GM21390 (cell line): ENCODE results near the gene AIF1.
A peak's percentile ranks its signal among the peaks of the same experiment; 100 is the strongest.

Experiments used
- ATAC-seq: cut with Tn5 transposase; IDR thresholded peaks from one replicate; pipeline ENCODE4 v1.9.1; 2021; ENCODE audit not compliant: unreplicated experiment

The AIF1 gene

DNA sequence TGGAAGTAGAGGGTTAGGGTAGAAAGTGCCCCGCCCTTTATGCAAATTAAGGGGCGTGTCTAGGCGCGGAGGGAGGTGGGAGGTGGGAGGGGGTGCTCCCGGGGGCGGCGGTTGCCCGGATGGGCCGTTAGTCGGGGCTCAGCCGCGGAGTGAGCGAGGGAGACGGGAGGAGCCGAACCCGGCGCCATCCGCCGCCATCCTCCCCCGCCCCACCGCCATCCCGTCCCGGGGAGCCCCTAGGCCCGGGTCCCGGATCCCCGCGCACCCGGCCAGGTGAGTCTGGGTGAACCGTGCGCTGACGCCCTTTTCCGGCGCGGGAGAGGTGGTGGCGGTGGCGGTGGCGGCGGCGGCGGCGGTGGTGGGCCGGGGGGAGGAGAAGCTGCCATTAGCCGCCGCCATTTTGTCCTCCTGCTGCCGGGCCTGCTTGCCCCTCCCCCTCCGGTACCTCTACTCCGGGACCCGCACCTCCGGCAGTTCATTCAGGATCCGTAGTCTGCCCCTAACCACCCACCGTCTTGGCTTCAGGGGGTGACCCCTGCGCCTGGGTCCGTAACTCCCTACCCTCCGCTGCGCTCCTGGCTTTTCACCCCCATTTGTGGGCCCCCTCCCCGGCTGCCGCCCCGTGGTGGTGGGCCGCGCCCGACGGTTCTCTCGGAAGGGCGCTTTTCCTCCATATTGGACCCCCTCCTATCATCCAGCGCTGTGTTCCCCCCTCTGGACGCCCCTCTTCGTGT, 5.7 kb downstream of the AIF1 start, which contains the start of gene PRRC2A:
TSS of gene PRRC2A (plus strand) at position 130 of the 734 bp plus-strand sequence. CDS start 2,075 bp downstream, outside the sequence.
- ATAC-seq, result peak; percentile 45

DNA sequence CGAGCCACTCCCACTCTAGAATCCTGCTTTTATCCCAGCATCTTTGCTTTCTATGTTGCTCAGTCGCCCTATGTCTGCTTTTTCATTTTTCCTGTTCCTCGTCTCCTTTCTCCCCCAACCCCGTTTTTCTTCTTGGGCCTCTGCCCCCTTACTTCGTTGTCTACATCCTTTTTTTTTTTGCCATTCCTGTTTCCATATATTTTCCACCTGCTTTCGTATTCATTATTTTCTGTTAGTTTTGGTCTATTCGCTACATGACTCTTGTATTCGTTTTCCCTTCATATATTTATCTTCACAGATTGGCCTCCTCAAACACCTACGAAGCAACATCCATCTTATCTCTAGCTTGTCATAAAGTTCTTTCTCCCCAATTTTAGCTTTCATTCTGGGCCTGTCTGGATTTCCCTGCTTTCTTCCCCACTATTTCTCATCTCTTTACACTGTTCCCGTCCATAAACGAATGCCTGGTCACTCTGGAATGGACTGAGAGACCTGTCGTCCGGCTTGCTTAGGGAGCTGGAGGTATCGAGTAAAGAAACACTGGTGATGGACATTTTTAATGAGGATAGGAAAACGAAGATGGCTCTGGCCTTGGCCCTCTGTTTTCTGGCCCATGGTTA, 6.4 kb downstream of the AIF1 start:
- ATAC-seq, result no peak

DNA sequence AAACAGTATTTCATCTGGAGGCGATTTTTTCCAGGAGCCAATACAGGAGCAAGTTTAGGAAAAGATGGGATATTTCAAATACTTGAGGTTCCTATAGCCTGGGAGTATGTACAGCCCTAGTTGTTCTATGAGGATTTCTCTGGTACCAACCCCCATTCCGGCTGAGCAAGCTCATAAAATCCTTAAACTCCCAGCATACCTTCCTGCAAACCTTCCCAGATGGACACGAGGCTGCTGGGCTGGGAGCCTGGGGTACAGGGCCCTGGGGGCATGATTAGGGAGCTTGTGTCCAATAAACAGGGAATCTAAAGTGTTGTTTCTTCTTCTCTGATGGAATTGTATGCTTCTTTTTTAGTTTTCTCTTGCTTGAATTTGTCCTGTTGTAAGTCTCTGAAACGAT, 7.0 kb downstream of the AIF1 start:
- ATAC-seq, result no peak

DNA sequence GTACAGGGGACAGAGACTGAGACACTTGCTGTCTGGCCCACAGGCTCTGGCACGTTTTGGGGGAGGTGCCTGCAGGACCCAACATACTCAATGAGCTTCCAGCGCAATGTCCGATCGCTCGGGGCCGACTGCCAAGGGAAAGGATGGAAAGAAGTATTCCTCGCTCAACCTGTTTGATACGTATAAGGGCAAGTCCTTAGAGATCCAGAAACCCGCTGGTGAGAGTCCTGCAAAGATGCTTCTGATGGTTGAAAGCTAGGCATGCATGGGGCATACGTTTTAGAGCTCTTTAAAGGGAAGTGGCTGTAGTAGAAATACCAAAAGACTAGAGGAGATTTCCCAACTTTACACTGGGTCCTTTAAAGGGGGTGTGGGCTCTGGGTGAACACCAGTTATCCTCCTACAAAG, 7.7 kb downstream of the AIF1 start:
- no peak for ATAC-seq

DNA sequence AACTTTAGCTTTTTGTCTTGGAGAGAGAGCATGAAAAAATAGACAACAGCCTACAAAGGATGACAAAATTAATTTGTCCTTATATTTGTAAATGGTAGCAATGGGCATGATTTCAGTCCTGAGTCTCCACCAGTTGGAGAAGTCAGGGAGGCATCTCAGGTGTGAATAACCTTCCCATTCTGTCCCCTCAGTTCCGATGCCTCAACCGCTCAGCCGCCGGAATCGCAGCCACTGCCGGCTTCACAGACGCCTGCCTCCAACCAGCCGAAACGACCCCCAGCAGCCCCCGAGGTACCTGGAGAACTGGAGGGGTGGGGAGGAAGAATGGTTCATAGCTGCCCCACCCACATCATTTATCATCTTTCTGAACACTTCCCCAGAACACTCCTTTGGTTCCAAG, 9.0 kb downstream of the AIF1 start:
- ATAC-seq, result no peak

DNA sequence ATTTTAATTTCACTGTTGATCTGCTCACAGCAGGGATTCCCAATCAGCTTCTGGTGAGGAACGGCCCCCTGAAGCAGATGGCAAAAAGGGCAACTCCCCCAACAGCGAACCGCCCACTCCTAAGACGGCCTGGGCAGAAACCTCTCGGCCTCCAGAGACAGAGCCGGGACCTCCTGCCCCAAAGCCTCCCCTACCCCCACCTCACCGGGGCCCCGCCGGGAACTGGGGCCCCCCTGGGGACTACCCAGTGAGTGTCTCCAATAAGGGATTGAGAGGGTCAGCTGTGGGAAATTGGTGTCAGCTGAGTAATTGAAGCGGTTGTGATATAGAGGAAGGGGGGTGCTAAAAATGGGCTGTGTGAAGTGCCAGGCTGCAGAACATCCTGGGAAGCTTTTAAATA, 11.9 kb downstream of the AIF1 start:
- ATAC-seq, result no peak

DNA sequence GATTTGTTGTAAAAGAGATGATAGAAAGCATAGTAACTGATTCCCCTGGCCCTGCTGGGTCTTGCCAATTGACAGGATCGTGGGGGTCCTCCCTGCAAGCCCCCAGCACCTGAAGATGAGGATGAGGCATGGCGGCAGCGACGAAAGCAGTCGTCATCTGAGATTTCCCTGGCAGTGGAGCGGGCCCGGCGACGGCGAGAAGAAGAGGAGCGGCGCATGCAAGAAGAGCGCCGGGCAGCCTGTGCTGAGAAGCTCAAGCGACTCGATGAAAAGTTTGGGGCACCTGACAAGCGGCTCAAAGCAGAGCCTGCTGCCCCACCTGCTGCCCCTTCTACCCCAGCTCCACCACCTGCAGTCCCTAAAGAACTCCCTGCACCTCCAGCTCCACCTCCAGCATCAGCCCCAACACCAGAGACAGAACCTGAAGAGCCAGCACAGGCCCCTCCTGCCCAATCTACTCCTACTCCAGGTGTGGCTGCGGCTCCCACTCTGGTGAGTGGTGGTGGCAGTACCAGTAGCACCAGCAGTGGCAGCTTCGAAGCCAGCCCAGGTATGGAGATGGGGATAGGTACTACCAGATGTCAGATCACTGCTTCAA, 12.8 kb downstream of the AIF1 start:
- no peak for ATAC-seq

DNA sequence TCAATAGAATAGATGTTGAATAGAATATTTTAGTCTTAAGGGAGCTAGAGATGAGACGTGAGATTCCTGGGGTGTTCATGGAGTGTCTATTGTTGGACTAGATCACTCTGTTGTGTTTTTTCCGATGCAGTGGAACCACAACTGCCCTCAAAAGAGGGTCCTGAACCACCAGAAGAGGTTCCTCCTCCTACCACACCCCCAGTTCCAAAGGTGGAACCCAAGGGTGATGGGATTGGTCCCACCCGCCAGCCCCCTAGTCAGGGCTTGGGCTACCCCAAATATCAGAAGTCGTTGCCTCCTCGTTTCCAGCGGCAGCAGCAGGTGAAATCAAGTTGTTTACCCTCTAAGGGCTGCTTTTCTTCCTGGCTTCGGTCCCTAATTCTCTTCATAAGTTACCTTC, 14.0 kb downstream of the AIF1 start:
- no peak for ATAC-seq

DNA sequence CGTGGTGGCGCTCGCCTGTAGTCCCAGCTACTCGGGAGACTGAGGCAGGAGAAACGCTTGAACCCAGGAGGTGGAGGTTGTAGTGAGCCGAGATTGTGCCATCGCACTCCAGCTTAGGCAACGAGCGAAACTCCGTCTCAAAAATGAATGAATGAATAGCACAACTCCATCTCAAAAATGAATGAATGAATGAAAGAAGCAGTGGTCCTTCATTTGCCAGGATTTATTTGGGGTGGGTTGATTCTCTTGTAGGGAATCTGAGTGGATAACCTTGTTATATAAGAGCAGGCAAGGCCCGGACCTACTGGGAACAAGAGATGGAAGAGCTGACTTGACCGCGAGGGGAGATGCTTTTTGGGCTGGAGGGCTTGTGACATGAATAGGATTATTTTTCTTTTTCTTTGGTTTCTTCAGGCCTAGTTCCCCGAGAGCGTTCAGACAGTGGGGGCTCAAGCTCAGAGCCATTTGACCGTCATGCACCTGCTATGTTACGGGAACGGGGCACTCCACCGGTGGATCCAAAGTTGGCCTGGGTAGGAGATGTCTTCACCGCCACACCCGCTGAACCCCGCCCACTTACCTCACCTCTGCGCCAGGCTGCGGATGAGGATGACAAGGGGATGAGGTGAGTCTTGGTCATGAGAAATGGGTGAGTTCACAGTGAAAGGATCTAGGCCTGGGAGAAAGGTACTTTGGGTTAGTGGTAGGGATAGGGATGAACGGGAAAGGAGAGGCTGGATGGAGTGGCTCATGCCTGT, 15.3 kb downstream of the AIF1 start:
- no peak for ATAC-seq

DNA sequence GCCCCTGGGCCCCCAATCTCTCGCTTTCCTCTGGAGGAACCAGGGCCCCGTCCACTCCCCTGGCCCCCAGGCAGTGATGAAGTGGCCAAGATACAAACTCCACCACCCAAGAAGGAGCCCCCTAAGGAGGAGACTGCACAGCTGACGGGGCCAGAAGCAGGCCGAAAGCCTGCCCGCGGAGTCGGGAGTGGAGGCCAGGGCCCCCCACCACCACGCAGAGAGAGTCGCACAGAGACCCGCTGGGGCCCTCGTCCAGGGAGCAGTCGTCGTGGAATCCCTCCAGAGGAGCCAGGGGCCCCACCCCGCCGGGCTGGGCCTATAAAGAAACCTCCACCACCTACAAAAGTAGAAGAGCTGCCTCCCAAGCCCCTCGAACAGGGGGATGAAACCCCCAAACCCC, 16.2 kb downstream of the AIF1 start:
- no peak for ATAC-seq

DNA sequence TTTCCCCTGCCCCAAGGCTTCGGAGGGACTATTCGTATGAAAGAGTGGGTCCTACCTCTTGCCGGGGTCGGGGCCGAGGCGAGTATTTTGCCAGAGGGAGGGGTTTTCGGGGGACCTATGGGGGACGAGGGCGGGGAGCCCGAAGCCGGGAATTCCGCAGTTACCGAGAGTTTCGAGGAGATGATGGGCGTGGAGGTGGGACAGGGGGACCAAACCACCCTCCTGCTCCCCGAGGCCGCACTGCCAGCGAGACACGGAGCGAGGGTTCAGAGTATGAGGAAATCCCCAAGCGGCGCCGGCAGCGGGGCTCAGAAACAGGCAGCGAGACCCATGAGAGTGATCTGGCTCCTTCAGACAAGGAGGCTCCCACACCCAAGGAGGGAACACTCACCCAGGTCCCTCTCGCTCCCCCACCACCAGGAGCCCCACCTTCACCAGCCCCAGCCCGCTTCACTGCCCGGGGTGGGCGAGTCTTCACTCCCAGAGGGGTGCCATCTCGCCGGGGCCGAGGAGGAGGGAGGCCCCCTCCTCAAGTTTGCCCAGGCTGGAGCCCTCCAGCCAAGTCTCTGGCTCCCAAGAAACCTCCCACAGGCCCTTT, 16.7 kb downstream of the AIF1 start:
- no peak for ATAC-seq

DNA sequence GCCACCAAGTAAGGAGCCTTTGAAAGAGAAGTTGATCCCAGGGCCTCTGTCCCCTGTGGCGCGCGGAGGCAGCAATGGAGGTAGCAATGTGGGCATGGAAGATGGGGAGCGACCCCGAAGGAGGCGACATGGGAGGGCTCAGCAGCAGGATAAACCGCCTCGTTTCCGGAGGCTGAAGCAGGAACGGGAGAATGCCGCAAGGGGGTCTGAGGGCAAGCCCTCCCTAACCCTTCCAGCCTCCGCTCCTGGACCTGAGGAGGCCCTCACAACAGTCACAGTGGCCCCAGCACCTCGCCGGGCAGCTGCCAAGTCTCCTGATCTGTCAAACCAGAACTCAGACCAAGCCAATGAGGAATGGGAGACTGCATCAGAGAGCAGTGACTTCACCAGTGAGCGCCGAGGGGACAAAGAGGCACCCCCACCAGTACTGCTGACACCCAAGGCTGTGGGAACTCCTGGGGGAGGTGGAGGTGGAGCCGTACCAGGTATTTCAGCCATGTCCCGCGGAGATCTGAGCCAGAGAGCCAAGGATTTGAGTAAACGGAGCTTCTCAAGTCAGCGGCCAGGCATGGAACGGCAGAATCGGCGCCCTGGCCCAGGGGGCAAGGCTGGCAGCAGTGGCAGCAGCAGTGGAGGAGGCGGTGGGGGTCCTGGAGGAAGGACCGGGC, 17.4 kb downstream of the AIF1 start:
- ATAC-seq, result no peak

DNA sequence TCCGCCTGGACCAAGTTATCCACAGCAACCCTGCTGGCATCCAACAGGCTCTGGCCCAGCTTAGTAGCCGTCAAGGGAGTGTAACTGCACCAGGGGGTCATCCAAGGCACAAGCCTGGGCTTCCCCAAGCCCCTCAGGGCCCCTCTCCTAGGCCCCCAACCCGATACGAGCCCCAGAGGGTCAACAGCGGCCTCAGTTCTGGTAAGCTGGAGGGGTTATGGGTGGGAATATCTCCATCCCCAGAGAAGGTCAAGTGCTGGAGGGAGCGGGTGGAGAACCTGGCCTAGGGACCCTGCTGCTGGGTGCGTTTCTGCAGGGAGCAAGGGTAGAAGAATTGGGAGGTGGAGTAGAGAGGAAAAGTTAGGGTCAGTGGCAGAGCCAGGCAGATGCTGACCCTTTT, 18.4 kb downstream of the AIF1 start:
- ATAC-seq, result no peak

DNA sequence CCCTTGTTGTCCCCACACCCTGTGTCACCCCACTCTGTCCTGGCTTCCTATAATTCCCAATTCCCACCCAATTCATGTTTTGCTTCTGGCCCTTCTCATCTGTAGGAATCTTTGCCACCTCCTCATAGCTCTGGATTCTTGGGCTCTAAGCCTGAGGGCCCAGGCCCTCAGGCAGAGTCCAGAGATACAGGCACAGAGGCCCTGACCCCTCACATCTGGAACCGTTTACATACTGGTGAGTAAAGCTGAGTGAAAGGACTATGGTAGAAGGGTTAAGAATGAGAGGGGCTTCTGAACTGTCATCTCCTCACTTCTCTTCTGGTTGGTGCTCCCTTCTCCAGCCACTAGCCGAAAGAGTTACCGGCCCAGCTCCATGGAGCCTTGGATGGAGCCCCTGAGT, 19.1 kb downstream of the AIF1 start:
- ATAC-seq, result no peak

DNA sequence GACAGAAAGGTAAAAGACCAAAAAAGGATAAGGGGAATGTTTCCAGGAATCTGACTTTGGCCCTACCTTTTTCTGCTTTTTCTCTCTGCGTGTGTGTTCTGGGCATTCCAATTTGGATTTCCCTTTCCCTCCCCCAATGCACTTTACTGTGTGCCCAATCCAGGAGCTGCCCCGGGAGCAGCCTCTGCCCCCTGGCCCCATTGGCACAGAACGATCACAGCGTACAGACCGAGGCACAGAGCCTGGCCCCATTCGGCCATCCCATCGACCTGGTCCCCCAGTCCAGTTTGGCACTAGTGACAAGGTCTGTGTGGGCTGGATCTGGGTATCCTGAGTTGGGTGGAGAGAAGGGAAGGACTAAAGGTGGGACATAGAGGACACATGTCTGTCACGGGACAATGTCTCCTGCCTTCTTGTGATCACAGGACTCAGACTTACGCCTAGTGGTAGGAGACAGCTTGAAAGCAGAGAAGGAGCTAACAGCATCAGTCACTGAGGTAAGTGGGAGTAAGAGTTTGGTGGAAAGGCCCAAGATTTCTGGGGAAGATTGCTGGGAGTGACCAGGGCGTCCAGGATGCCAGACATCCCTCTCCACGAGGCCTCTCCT, 20.0 kb downstream of the AIF1 start:
- ATAC-seq, result no peak

DNA sequence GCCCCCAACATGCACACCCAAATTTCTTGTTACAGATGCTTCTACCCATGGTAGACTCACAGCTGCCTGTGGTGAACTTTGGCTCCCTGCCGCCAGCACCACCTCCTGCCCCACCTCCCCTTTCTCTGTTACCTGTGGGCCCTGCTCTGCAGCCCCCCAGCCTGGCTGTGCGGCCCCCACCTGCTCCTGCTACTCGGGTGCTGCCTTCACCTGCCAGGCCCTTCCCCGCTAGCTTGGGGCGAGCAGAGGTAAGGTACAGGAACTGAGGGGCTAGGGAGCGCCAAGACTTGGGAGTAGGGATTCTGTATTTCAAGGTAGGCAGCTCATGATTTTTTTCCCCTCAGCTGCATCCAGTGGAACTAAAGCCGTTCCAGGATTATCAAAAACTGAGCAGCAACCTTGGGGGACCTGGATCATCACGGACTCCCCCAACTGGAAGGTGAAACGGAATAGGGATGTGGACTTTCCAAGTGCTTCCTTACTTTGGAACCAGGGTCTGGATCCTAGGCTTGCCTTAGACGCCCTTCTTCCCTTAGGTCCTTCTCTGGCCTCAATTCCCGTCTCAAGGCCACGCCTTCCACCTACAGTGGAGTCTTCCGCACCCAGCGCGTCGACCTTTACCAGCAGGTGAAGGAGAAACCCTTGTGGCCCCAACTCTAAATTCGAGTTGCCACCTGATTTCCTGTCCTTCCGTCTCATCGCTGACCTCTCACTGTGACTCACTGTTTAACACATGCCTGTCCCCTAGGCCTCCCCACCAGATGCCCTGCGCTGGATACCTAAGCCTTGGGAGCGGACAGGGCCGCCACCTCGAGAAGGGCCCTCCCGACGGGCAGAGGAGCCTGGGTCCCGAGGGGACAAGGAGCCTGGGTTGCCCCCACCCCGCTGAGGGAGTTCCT, 21.9 kb downstream of the AIF1 start:
- ATAC-seq, result no peak

DNA sequence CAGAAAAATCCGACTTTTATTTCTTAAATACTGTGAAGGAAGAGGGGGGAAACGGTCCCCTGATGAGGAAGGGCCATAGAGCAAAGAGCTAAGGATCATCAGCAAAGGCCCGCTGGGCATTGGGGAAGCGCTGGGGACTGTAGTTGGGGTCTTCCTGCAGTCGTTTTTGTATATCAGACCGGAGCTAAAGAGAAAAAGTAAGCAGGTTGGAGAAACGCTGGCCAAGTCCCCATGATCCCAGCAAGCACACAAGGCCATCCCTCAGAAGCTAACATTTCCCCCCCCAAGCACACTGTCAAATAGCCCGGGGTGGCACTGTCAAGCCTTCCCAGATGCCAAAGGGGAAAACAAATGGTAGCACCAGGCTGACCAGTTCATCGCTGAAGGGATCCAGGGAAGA, 24.0 kb downstream of the AIF1 start:
- no peak for ATAC-seq

DNA sequence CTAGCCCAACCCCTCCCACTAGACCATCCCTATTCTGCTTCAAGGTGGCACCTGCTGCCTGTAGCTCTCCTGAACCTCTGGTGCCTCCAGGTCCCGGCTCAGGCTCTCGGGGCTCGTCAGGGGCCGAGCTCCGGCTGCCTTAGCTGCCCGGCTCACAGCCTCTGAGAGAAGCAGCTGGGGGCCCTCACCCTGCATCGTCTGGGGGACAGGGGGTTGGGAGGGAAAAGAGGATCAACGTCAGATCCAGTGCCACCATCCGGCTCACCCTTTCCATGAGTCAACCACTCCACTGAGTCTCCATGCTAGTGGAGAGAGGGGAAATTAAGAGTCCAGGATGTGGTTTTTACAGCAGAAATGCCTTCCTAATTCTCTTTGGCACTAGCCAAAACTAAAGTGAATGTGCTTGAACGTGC, 24.4 kb downstream of the AIF1 start:
- ATAC-seq, result no peak

DNA sequence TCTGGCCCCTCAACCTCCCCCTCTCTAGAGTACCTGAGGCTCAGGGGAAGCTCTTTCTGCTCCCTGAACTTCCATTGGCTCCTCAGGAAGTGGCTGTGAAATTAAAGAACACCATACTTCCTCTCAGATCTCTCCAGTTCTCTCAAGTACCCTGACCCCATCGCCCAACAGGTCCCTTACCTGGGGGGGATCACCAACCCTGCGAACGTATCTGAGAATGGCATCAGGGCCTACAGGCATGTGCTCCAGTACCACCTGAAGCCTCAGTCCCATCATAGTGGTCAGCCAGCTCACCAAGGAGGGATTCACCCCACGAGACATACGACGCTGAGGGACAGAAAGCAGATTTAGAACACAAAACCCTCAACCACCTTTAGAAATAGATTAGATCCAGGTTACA, 25.6 kb downstream of the AIF1 start:
- ATAC-seq, result no peak
